IPS DF 4.7 (cell line): Measurements from ENCODE around the gene ASB16.

Experiments used
- DNase-seq: peaks from one replicate; pipeline ENCODE4 v3.0.0-alpha.2; 2013; ENCODE audit warnings: low spot score; ENCODE audit errors: extremely low read depth

ASB16 gene

DNA sequence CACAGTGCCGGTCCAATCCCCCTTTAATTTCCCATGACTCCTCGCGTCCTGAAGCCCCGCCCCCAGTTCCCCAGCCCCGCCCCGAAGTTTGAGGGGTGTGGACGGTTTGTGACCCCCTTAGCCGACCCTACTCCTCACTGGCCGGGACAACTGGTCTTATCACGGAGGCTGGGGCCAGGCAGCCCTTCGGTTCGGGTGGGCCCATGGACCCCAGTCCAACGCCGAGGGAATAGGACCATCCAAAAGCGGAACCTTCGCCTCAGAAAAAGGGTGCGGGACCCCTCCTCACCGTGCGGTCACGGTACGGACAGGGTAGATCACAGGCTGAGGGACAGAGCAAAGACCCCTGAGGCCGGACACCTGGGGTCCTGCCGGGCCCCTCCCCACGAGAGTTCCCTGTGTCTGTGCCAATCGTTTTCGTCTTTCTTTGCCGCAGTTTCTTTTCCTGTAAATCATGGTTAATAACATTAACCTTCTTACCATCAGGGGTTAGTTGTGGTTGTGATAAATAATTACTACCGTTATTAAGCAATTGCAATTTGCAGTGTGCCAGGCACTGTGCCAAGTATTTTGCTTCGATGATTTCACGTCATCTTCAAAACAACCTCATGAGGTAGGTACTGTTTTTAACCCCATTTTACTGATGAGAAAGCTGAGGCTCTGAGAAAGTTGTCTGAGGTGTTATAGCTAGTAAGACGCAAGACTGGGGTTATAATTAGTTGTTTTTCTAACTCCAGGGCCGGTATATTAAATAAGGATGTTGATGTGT, 16.8 kb downstream of the ASB16 start:
- DNase-seq: no peak

- no peak for DNase-seq
Measured at GRCh38 chr17:44188576-44189403, 18.3 kb downstream of the ASB16 start.

GRCh38 chr17:44190481-44190880, 20.0 kb downstream of the ASB16 start:
- no peak for DNase-seq

- DNase-seq: no peak
Measured at GRCh38 chr17:44191369-44191768, 20.9 kb downstream of the ASB16 start.

- DNase-seq: peak; percentile 44
Measured at GRCh38 chr17:44191941-44192496, 21.5 kb downstream of the ASB16 start.

GRCh38 chr17:44192750-44193149, 22.2 kb downstream of the ASB16 start:
- DNase-seq: no peak

DNA sequence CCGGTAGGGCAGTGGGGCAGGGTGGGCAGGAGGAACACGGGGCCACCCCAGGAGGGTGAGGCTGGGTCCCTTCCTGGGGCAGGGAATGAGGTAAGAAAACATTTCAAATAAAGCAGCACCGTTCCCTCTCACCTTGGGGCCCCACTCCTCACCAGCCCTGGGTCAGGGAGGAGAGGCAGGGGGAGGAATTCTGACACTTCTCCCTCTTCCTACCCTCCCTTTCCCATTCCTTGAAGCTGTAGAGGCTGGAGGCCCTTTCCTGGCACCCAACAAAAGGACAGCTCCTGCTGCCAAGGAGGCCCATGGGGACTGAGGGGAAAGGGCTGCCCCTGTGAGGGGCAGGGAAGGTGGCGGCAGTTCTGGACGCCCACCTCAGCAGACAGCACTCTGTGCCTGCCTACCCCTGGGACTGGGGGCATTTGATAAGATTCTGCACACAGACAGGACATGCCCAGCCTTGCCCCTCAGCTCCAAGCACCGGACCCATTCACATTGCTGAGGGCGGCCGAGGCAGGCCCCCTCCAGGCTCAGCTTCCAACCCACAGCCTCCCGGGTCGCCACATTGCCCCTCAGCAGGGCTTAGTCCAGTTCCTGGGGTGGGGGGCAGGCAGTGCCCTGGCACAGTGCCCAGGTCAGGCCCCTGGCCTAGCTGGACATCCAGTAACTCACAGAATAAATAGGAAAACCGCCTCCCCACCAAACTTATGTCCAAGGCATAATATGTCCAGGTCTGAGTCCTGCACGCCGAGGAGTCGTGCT, 23.0 kb downstream of the ASB16 start:
- no peak for DNase-seq

- DNase-seq: no peak
Measured at GRCh38 chr17:44197107-44197506, 26.6 kb downstream of the ASB16 start.

- no peak for DNase-seq
Measured at GRCh38 chr17:44197980-44198720, 27.6 kb downstream of the ASB16 start.

GRCh38 chr17:44198721-44199552, 28.4 kb downstream of the ASB16 start:
- DNase-seq: no peak

- DNase-seq: no peak
Measured at GRCh38 chr17:44199553-44200477, 29.3 kb downstream of the ASB16 start, which contains the start of gene ATXN7L3. Gene ATXN7L3, minus strand, starts transcription at chr17:44199884. Its CDS starts 1,814 bp downstream, at chr17:44198070.

- DNase-seq: no peak
Measured at GRCh38 chr17:44200478-44201155, 30.1 kb downstream of the ASB16 start.

DNA sequence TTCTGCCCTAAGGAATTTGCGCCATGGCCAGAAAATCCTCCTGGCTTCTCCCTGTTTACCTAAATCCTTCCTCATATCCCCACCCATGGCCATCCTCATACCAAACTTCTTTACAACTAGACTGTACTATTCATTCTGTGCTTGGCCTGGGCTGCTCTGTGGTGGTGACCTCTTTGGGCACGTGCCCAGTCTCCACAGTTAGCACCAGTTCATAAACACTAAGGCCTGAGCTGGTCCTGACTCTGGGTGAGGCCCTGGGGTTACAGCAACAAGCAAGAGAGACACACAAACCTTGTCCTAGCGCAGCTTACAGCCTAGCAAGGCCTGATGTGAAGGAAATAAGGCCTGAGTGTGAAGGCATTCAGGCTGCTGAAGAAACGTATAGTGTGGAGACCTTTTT, 32.3 kb downstream of the ASB16 start:
- DNase-seq: no peak

GRCh38 chr17:44203731-44204440, 33.4 kb downstream of the ASB16 start:
- DNase-seq: no peak

DNA sequence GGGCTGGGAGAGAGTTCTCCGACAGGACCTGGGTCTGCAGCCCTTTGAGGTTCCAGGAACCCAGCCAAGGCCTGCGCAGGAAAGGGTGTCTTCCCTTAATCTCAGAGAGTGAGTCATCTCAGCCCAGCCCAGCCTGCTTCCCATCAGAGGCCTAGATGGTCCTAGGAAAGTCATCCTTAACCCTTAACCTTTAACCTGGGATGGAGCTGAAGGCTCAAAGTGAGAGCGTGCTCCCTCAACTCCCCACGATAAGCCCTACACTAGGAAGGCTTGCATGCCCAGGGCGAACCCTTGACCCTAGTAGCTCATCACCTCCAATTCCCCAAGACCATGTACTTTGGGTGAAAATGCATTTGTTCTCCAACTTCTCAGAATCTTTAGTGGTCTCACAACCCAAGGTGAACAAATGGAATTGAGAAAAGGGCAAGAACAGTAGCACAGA, 34.0 kb downstream of the ASB16 start:
- DNase-seq: no peak

GRCh38 chr17:44205962-44206824, 35.7 kb downstream of the ASB16 start:
- DNase-seq: no peak

DNA sequence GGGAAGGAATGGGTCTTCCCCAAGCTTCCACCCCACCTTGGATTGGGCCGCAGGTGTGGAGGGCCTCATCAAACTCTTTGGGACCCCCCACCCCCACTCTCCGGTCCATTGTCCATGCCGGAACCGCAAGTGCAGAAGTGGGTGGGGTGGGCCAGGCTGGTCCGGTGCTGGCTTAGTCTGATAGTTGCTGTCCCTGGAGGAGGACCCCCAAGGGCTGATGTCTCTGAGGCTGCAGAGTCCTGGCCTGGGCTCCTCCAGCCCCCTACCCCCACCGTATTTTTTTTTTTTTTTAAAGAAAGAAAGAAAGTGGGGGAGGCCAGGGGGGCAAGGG, 36.3 kb downstream of the ASB16 start:
- DNase-seq: no peak
